ENCODE results near the gene SMIM32.

The SMIM32 gene

GRCh38 chr5:136205061-136205702, 12.2 kb upstream of the SMIM32 start:
- DNase-seq (ENCODE audit: low read depth, low spot score), result no peak
- H3K4me3 ChIP-seq (ENCODE audit: low read depth, low read length), result no peak overlapping the region
- TF ChIP-seq, protein P1, sequence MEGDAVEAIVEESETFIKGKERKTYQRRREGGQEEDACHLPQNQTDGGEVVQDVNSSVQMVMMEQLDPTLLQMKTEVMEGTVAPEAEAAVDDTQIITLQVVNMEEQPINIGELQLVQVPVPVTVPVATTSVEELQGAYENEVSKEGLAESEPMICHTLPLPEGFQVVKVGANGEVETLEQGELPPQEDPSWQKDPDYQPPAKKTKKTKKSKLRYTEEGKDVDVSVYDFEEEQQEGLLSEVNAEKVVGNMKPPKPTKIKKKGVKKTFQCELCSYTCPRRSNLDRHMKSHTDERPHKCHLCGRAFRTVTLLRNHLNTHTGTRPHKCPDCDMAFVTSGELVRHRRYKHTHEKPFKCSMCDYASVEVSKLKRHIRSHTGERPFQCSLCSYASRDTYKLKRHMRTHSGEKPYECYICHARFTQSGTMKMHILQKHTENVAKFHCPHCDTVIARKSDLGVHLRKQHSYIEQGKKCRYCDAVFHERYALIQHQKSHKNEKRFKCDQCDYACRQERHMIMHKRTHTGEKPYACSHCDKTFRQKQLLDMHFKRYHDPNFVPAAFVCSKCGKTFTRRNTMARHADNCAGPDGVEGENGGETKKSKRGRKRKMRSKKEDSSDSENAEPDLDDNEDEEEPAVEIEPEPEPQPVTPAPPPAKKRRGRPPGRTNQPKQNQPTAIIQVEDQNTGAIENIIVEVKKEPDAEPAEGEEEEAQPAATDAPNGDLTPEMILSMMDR (IDR thresholded peaks at IDR 0.05; ENCODE audit: low read depth, low read length), result no peak
- in situ Hi-C loops (cut with HindIII; ENCODE audit: low sequenced_read_pairs), result no loop called here

DNA sequence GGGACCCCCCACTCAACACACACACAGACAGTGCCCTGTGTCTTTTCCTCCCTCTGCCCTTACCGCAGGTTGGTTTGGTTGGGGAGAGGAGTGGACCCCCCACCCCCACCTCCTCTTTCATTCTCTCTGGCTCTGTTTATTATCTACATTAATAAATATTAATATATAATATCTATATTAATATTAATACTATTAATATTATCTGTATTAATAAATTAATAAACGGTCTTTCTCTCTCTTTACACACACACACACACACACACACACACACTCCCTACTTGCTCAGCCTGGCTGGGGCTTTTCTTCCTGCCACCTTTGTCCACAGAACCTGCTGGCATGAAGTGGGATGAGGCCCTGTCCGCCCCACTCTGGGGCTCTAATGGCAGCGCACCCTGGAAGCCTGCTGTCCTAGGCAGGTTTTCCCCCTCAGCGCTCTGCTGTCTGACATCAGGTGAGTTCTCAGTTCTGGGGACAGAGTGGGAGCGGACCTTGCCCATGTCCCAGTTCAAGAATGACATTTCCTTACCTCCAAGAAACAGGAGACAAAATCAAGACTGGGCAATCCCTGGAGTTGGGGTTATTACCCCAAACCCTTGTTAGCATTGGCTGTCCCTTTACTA, 10.5 kb upstream of the SMIM32 start:
- H3K4me3 ChIP-seq (ENCODE audit: low read depth, low read length), result no peak overlapping the region
- in situ Hi-C loops (cut with HindIII; ENCODE audit: low sequenced_read_pairs), result no loop called here
- TF ChIP-seq, protein P1 (IDR thresholded peaks at IDR 0.05; ENCODE audit: low read depth, low read length), result no peak
- DNase-seq (ENCODE audit: low read depth, low spot score), result no peak

DNA sequence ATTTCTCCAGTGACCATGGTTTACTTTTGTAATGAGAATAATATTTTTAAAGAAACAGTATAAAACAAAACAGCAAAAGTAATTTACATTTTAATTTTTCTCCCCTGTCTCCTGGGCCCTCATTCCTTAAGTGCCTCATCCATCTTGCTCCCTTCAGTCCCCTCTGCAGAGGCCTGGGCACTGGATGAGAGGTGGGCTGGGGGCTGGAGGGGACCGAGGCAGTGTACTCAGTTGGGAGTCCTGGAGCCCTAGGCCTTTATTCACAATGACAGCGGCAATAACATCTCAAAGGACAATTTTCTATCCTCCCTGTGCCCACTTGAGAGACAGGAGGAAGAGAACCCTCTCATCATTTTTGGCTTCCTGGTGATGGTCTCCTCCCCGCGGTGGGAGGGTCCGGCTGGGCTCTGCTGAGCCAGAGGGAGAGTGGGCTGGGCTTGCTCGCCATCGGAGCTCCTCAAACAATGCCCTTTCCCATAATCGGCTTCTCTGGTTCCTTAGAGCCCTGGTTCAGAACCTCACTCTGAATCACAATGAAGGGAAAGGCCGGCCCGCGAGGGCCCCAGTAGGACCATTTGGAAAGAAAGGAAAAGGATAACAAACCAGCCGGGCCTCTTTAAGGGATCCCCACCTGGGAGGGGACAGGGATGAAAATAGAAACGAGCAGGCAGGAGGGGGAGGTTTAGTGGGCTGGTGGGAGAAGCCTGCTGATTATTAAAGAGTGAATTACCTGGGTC, 9.7 kb upstream of the SMIM32 start:
- in situ Hi-C loops (cut with HindIII; ENCODE audit: low sequenced_read_pairs), result no loop called here
- TF ChIP-seq, protein P1 (IDR thresholded peaks at IDR 0.05; ENCODE audit: low read depth, low read length), result no peak
- no peak for DNase-seq (ENCODE audit: low read depth, low spot score)
- H3K4me3 ChIP-seq (ENCODE audit: low read depth, low read length), result no peak overlapping the region

DNA sequence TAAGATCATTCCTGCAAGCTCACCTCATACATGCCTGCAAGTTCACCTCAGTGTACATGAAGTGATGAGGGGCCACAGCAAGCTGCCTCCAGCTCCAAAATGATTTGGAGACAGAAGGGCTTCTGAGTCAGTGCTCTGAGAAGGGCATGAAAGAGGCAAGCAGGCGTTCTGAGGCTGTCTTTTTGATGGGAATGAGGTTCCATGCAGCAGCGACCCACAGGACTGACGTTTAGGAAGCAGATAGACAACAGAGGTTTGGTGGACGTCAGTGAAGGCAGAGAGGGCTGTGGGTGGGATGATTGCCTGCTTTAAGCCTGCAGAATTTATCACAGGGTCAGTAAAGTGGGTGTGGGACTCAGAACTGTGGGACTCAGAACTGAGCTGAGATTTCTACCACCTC, 8.9 kb upstream of the SMIM32 start:
- no peak overlapping the region for H3K4me3 ChIP-seq (ENCODE audit: low read depth, low read length)
- no peak for DNase-seq (ENCODE audit: low read depth, low spot score)
- TF ChIP-seq, protein P1 (IDR thresholded peaks at IDR 0.05; ENCODE audit: low read depth, low read length), result no peak
- in situ Hi-C loops (cut with HindIII; ENCODE audit: low sequenced_read_pairs), result no loop called here

DNA sequence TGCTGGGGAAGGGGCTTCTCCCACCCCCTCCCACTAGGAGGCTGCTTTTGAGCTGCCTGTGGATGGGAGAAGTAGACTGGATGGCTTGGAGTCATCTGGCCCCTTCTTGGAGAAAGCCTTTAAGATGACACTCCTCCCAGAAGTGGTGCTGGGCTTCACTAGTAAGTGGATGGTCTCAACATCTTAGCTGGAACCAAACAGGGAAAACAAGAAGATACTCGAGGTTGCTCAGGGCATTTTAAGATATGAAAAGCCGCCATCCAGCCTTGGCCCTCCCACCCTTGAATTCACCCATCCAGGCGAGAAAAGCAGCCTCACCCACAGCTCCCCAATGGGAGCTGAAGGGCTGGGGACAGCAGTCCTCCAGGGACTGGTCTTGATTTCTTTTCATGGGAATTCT, 7.8 kb upstream of the SMIM32 start:
- DNase-seq (ENCODE audit: low read depth, low spot score), result no peak
- H3K4me3 ChIP-seq (ENCODE audit: low read depth, low read length), result no peak overlapping the region
- TF ChIP-seq, protein P1 (IDR thresholded peaks at IDR 0.05; ENCODE audit: low read depth, low read length), result no peak
- in situ Hi-C loops (cut with HindIII; ENCODE audit: low sequenced_read_pairs), result no loop called here

DNA sequence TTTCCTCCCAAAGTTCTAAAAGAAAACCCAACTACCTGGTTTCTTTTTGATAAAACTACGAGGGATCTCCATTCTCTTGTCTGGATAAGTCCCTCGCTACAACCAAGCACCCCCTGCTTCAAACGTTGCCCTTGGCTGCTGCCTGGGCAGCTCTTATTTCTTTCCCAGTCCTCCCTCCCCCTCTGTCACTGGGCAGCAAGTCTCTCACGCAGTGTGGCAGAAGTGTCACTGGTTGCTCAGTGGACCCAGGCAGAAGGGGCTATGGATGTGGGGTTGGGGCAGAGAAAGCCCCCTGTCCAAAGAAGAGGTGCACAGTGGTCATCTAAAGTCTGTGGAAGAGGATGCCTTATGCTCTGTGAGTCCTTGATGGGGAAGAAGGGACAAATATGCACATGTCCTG, 7.2 kb upstream of the SMIM32 start:
- TF ChIP-seq, protein P1 (IDR thresholded peaks at IDR 0.05; ENCODE audit: low read depth, low read length), result no peak
- DNase-seq (ENCODE audit: low read depth, low spot score), result no peak
- in situ Hi-C loops (cut with HindIII; ENCODE audit: low sequenced_read_pairs), result no loop called here
- no peak overlapping the region for H3K4me3 ChIP-seq (ENCODE audit: low read depth, low read length)

Data from astrocyte of the spinal cord (primary cell).